PC-9 (cell line): ENCODE results near the gene SORCS2. TPM values are rescaled to one million over a fixed set of nuclear protein-coding genes. Genes with fewer than 3 reads are reported as not detected.

Experiments
- BruUV-seq: library from RNA; stranded (reverse); fragments of 400-500 nt; replicated peaks from 2 replicates; lab custom pipeline; 2021; lab: Mats Ljungman, UMichigan
- CTCF ChIA-PET: fragments of 300-600 bp; sonication (Branson Sonifier 250); formaldehyde crosslinking; loops from one replicate; lab custom pipeline; 2022; ENCODE audit warnings: antibody characterized with exemption; lab: Charles Lee
- POLR2A ChIA-PET: fragments of 300-600 bp; sonication (Branson Sonifier 250); formaldehyde crosslinking; loops from one replicate; lab custom pipeline; 2022; ENCODE audit warnings: antibody characterized with exemption; ENCODE audit not compliant: unreplicated experiment; lab: Charles Lee
- DNase-seq, 2 experiments: peaks; one replicate each; pipeline versions ENCODE4 v3.0.0 to v3.0.0-alpha.2; 2015 to 2022; ENCODE audit warnings: mixed read lengths in 1 of 2
- H2AFZ ChIP-seq: fragments of 200-600 bp; sonication (generic); 2 replicates; pipeline ENCODE4 v1.8.1; 2017; ENCODE audit warnings: antibody characterized with exemption
- H3F3A ChIP-seq: fragments of 200-600 bp; sonication (generic); 2 replicates; pipeline ENCODE4 v1.8.1; 2017; ENCODE audit warnings: antibody characterized with exemption, mild to moderate bottlenecking, low read depth; ENCODE audit not compliant: insufficient read depth
- H3K27ac ChIP-seq: fragments of 200-600 bp; sonication (generic); 2 replicates; pipeline ENCODE4 v1.6.1; 2016; ENCODE audit warnings: mixed run types
- H3K27me3 ChIP-seq: fragments of 200-600 bp; sonication (generic); 2 replicates; pipeline ENCODE4 v1.6.1; 2016; ENCODE audit warnings: low read depth, mixed run types; ENCODE audit not compliant: insufficient read depth
- H3K36me3 ChIP-seq: fragments of 200-600 bp; sonication (generic); 2 replicates; pipeline ENCODE4 v1.6.1; 2016; ENCODE audit warnings: low read depth, mixed run types
- H3K4me1 ChIP-seq: fragments of 200-600 bp; sonication (generic); replicated peaks from 2 replicates; pipeline ENCODE4 v1.6.1; 2016; ENCODE audit warnings: mixed run types; ENCODE audit not compliant: insufficient read depth
- H3K4me2 ChIP-seq: fragments of 200-600 bp; sonication (generic); 2 replicates; pipeline ENCODE4 v1.6.1; 2017; ENCODE audit warnings: mixed run types
- H3K4me3 ChIP-seq: fragments of 200-600 bp; sonication (generic); 2 replicates; pipeline ENCODE4 v1.6.1; 2016; ENCODE audit warnings: mixed run types
- H3K79me2 ChIP-seq: fragments of 200-600 bp; sonication (generic); 2 replicates; pipeline ENCODE4 v1.6.1; 2017; ENCODE audit warnings: low read depth, mixed run types
- H3K9me2 ChIP-seq: fragments of 200-600 bp; sonication (generic); 2 replicates; pipeline ENCODE4 v1.8.1; 2017; ENCODE audit warnings: mild to moderate bottlenecking; ENCODE audit not compliant: insufficient read depth
- H3K9me3 ChIP-seq: fragments of 200-600 bp; sonication (generic); 2 replicates; pipeline ENCODE4 v1.8.1; 2016; ENCODE audit warnings: low read depth; ENCODE audit not compliant: insufficient read depth
- H4K20me1 ChIP-seq: fragments of 200-600 bp; sonication (generic); 2 replicates; pipeline ENCODE4 v1.8.1; 2017; ENCODE audit not compliant: insufficient read depth
- EZH2 ChIP-seq: fragments of 200-600 bp; sonication (generic); IDR thresholded peaks from 2 replicates; pipeline ENCODE4 v1.8.0; 2017; ENCODE audit warnings: antibody characterized with exemption, low read depth
- intact Hi-C: fragments of 100-400 bp; cut with micrococcal nuclease; formaldehyde crosslinking; loops from one replicate; pipeline ENCODE4 v1.10.0; 2022; ENCODE audit not compliant: unreplicated experiment
- total RNA-seq: library from RNA; stranded (reverse); gene quantifications from 2 replicates; pipeline ENCODE4 v1.2.3, GENCODE V29; 2021
- TF ChIP-seq, protein P1 (sequence below): fragments of 200-600 bp; sonication (generic); conservative IDR thresholded peaks from 2 replicates; pipeline ENCODE4 v1.6.1; 2017; ENCODE audit warnings: mixed run types, antibody characterized with exemption, mild to moderate bottlenecking, moderate library complexity

The SORCS2 gene
- total RNA-seq, 1 experiment from 2014 or later = 25.8 TPM

DNA sequence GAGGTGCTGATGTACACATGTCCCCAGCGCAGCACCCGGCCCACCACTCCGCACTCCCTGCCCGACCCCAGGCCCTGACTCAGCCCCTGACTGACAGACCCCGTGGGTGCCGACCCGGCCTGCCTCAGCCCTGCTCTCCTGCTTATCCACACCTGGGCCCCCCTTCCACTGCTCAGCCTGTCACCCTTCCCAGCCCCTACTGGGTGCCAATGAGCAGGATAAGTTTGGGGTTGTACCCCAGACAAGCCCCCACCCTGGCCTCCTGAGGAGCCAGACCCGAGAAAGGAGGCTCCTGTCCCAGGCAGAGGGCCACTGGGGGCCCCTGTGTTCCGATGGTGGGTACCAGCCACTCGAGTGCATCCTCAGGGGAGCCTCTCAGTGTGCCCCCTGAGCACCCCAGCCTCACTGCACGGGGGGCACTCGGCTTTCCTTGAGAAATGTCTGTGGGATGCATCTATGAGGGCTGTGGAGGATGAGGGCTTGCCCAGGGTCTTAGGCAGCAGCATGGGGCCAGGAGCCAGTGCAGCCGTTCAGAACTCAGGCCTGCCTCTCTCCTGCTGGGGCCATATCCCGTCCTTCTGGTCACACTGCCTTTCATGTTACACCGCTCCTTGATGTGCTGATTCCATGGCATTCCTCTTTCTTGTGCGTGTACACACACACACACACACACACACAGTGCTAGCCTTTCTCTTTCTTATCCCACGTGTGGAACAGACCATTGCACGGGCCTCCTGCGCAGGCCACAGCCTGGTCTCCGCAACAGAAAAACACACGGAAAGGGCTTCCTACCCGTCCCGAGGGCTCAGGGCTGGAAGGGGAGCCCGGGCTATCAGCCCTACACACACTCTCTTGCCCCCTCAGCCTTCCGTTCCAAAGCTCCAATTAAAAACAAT, 462.5 kb downstream of the SORCS2 start:
- BruUV-seq = no TSS peak

GRCh38 chr4:7655511-7656243, 463.3 kb downstream of the SORCS2 start:
- Histone ChIP-seq H3K27ac (no peak overlapping the region), H3K36me3 (no peaks in the 10 kb centered on the region), H4K20me1 (no peaks in the 10 kb centered on the region), H3K4me1 (no peaks in the 10 kb centered on the region), H3K4me2 (no peak overlapping the region), H3K9me3 (no peaks in the 10 kb centered on the region), H3K4me3 (no peak overlapping the region), H2AFZ (no peak overlapping the region), H3F3A (no peaks in the 10 kb centered on the region), H3K27me3 (no peaks in the 10 kb centered on the region), H3K9me2 (no peaks in the 10 kb centered on the region), H3K79me2 (no peaks in the 10 kb centered on the region)
- no peak for DNase-seq
- CTCF ChIA-PET = no interaction called here
- intact Hi-C loops = loop anchor here (10.0 kb wide), 2 partner anchors 99 to 141 kb away; no protein-coding TSS in a partner anchor
- no peak for TF ChIP-seq EZH2
- TF ChIP-seq, protein P1, sequence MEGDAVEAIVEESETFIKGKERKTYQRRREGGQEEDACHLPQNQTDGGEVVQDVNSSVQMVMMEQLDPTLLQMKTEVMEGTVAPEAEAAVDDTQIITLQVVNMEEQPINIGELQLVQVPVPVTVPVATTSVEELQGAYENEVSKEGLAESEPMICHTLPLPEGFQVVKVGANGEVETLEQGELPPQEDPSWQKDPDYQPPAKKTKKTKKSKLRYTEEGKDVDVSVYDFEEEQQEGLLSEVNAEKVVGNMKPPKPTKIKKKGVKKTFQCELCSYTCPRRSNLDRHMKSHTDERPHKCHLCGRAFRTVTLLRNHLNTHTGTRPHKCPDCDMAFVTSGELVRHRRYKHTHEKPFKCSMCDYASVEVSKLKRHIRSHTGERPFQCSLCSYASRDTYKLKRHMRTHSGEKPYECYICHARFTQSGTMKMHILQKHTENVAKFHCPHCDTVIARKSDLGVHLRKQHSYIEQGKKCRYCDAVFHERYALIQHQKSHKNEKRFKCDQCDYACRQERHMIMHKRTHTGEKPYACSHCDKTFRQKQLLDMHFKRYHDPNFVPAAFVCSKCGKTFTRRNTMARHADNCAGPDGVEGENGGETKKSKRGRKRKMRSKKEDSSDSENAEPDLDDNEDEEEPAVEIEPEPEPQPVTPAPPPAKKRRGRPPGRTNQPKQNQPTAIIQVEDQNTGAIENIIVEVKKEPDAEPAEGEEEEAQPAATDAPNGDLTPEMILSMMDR = no peak
- no TSS peak for BruUV-seq
- POLR2A ChIA-PET = no interaction called here

More for the DNA sequence above, 462.5 kb downstream of the SORCS2 start:
- Histone ChIP-seq H3K79me2 (no peaks in the 10 kb centered on the region), H2AFZ (no peak overlapping the region), H3K4me1 (no peaks in the 10 kb centered on the region), H3K9me3 (no peaks in the 10 kb centered on the region), H3F3A (no peaks in the 10 kb centered on the region; the same call in 1 of the 2 replicates), H3K27ac (no peak overlapping the region), H3K27me3 (no peaks in the 10 kb centered on the region), H3K4me3 (no peak overlapping the region), H4K20me1 (no peaks in the 10 kb centered on the region), H3K36me3 (no peaks in the 10 kb centered on the region), H3K9me2 (no peaks in the 10 kb centered on the region), H3K4me2 (no peak overlapping the region)
- TF ChIP-seq, protein P1 = no peak
- no peak for TF ChIP-seq EZH2
- intact Hi-C loops = loop anchor here (5.0 to 10.0 kb wide), 3 partner anchors 100 to 222 kb away; partner anchors contain the start of gene PSAPL1
- no peak for DNase-seq
- POLR2A ChIA-PET = no interaction called here
- CTCF ChIA-PET = no interaction called here

DNA sequence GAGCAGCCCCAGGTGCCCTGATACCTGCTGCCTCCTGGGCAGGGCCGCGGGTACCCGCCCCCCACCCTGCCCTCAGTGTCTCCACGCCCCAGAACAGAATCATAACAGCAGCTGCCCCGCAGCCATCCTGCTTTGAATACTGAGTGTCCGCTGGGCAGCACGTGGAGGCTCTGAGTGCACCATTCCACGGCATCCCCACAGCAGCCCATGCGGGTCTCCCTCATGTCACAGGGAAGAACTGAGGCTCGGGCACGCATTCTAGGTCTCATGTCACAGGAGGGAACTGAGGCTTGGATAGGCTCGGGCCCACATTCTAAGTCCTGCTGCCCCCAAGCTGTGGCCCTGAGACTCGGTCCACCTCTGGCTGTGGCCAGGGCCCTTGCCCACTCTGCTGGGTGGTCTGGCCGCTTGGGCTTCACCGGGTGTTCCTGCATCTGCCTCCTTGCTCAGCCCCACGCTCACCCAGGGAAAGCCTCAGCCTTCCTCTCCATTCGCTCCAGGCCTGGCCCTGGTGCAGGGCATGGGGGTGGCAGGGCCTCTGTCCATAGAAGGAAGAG, 464.0 kb downstream of the SORCS2 start:
- Histone ChIP-seq H3K79me2 (no peaks in the 10 kb centered on the region), H3K9me3 (no peaks in the 10 kb centered on the region), H3K4me3 (no peak overlapping the region), H3K27ac (no peak overlapping the region), H3K9me2 (no peaks in the 10 kb centered on the region), H4K20me1 (no peaks in the 10 kb centered on the region), H3K27me3 (no peaks in the 10 kb centered on the region), H2AFZ (no peak overlapping the region), H3K4me1 (no peaks in the 10 kb centered on the region), H3K36me3 (no peaks in the 10 kb centered on the region), H3K4me2 (no peak overlapping the region), H3F3A (no peaks in the 10 kb centered on the region)
- DNase-seq = no peak
- no peak for TF ChIP-seq EZH2
- TF ChIP-seq, protein P1 = no peak
- ChIA-PET POLR2A (no interaction called here), CTCF (no interaction called here)
- no TSS peak for BruUV-seq
- intact Hi-C loops = loop anchor here (10.0 kb wide), 2 partner anchors 98 to 142 kb away; no protein-coding TSS in a partner anchor
